GM03348 (cell line): Measurements from ENCODE around the gene GPR139.

Source experiments
- DNase-seq: peaks from one replicate; pipeline ENCODE4 v3.0.0; 2012; ENCODE audit warnings: low spot score

Gene GPR139

GRCh38 chr16:20073203-20074098, at the start of gene GPR139:
Gene GPR139, minus strand, starts transcription at chr16:20073890. Its CDS starts 274 bp downstream, at chr16:20073616.
- DNase-seq: peak; percentile 7

- no peak for DNase-seq
These were observed 48.3 kb upstream of the GPR139 start for GRCh38 chr16:20122011-20122410.

GRCh38 chr16:20114356-20114755, 40.7 kb upstream of the GPR139 start:
- no peak for DNase-seq

- DNase-seq: no peak
These were observed 37.5 kb upstream of the GPR139 start for GRCh38 chr16:20111143-20111542.

GRCh38 chr16:20107083-20107482, 33.4 kb upstream of the GPR139 start:
- DNase-seq: no peak

- DNase-seq: no peak
These were observed 31.0 kb upstream of the GPR139 start for GRCh38 chr16:20104563-20105183.

GRCh38 chr16:20102521-20102920, 28.8 kb upstream of the GPR139 start:
- DNase-seq: no peak

GRCh38 chr16:20102021-20102420, 28.3 kb upstream of the GPR139 start:
- no peak for DNase-seq

GRCh38 chr16:20099375-20099774, 25.7 kb upstream of the GPR139 start:
- no peak for DNase-seq

- DNase-seq: no peak
These were observed 20.5 kb upstream of the GPR139 start for GRCh38 chr16:20094157-20094556.

GRCh38 chr16:20089246-20089965, 15.7 kb upstream of the GPR139 start:
- DNase-seq: no peak

- DNase-seq: no peak
These were observed 11.0 kb upstream of the GPR139 start for GRCh38 chr16:20084624-20085226.

GRCh38 chr16:20079106-20079505, 5.4 kb upstream of the GPR139 start:
- DNase-seq: no peak

- no peak for DNase-seq
These were observed 1.6 kb upstream of the GPR139 start for GRCh38 chr16:20075243-20075642.

GRCh38 chr16:20074099-20074991, 655 bp upstream of the GPR139 start:
- no peak for DNase-seq

- DNase-seq: no peak
These were observed 852 bp downstream of the GPR139 start for GRCh38 chr16:20072874-20073202.

GRCh38 chr16:20072146-20072873, 1.4 kb downstream of the GPR139 start:
- no peak for DNase-seq

GRCh38 chr16:20064931-20065330, 8.8 kb downstream of the GPR139 start:
- no peak for DNase-seq

- DNase-seq: no peak
These were observed 9.2 kb downstream of the GPR139 start for GRCh38 chr16:20064520-20064919.

- no peak for DNase-seq
These were observed 12.6 kb downstream of the GPR139 start for GRCh38 chr16:20061132-20061531.

- no peak for DNase-seq
These were observed 17.3 kb downstream of the GPR139 start for GRCh38 chr16:20056436-20056835.
